ENCODE results near the gene WLS. TPM values are rescaled to one million over a fixed set of nuclear protein-coding genes. Genes with fewer than 3 reads are reported as not detected.

Gene WLS
- total RNA-seq, 2 donors from 2014 or later, result 51.0 to 55.8 TPM

- no peaks in the 10 kb centered on the region for H3K4me1 ChIP-seq
- no peaks in the 10 kb centered on the region for H3K27me3 ChIP-seq
- H3K9me3 ChIP-seq, result no peaks in the 10 kb centered on the region
- H3K27ac ChIP-seq, result no peak overlapping the region
- no peak for TF ChIP-seq CTCF (IDR thresholded peaks at IDR 0.05)
- no peak overlapping the region for H3K4me3 ChIP-seq
- H3K36me3 ChIP-seq, result peaks cover 8% of the 10 kb centered on the region
- no peak for DNase-seq (ENCODE audit: low spot score)
These were observed 46.6 kb downstream of the WLS start for GRCh38 chr1:68185743-68186142.

DNA sequence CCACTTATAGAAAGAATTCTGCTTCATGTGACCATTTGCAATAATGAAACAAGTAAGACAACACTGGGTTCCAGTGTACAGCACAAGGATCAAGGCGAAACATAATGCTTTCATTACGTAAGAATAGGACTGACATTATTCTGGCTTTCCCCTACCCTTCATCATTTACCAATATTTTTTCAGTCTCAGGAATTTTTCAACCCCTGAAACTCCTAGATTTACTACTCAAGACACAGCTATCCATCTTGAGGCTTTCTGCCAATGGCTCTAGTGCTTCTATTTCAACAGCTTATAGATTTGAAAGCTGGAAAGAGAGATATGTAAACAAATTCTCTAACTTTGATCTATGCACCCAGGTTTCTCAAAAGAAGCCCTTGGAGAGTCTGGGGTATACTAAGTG, 48.4 kb downstream of the WLS start:
- TF ChIP-seq CTCF (IDR thresholded peaks at IDR 0.05), result no peak
- H3K4me1 ChIP-seq, result peaks cover 0 to 3% of the 10 kb centered on the region in 2 donors
- H3K4me3 ChIP-seq, result no peak overlapping the region
- no peaks in the 10 kb centered on the region for H3K9me3 ChIP-seq
- H3K36me3 ChIP-seq, result no peaks in the 10 kb centered on the region
- no peaks in the 10 kb centered on the region for H3K27me3 ChIP-seq
- DNase-seq (ENCODE audit: low spot score), result no peak
- no peak overlapping the region for H3K27ac ChIP-seq

- TF ChIP-seq CTCF (IDR thresholded peaks at IDR 0.05), result no peak
- no peaks in the 10 kb centered on the region for H3K36me3 ChIP-seq
- H3K4me1 ChIP-seq, result peaks cover 0 to 31% of the 10 kb centered on the region in 2 donors
- H3K27me3 ChIP-seq, result no peaks in the 10 kb centered on the region
- no peak overlapping the region for H3K4me3 ChIP-seq
- H3K27ac ChIP-seq, result no peak overlapping the region
- H3K9me3 ChIP-seq, result no peaks in the 10 kb centered on the region
- DNase-seq (ENCODE audit: low spot score), result no peak
These were observed 51.2 kb downstream of the WLS start for GRCh38 chr1:68181165-68181556.

- Histone ChIP-seq H3K27ac (no peak overlapping the region), H3K4me1 (peaks cover 0 to 36% of the 10 kb centered on the region in 2 donors), H3K9me3 (no peaks in the 10 kb centered on the region), H3K36me3 (no peaks in the 10 kb centered on the region), H3K4me3 (no peak overlapping the region), H3K27me3 (no peaks in the 10 kb centered on the region)
- DNase-seq (ENCODE audit: low spot score), result no peak
- TF ChIP-seq CTCF (IDR thresholded peaks at IDR 0.05), result no peak
These were observed 51.7 kb downstream of the WLS start for GRCh38 chr1:68180441-68181164.

- no peak for TF ChIP-seq CTCF (IDR thresholded peaks at IDR 0.05)
- no peak for DNase-seq (ENCODE audit: low spot score)
- no peaks in the 10 kb centered on the region for H3K27me3 ChIP-seq
- H3K4me1 ChIP-seq, result peaks cover 0 to 53% of the 10 kb centered on the region in 2 donors
- H3K4me3 ChIP-seq, result no peak overlapping the region
- no peaks in the 10 kb centered on the region for H3K9me3 ChIP-seq
- no peak overlapping the region for H3K27ac ChIP-seq
- H3K36me3 ChIP-seq, result no peaks in the 10 kb centered on the region
These were observed 53.4 kb downstream of the WLS start for GRCh38 chr1:68178821-68179490.

Measured in right atrium auricular region (tissue), 2 donors.